Endothelial cell (in vitro differentiated cells): Measurements from ENCODE around the gene LARGE1. TPM values are rescaled to one million over a fixed set of nuclear protein-coding genes. Genes with fewer than 3 reads are reported as not detected.

Experiments used
- DNase-seq: peaks from one replicate; pipeline ENCODE4 v3.0.0; 2021; ENCODE audit warnings: low spot score
- H3K27ac Mint-ChIP-seq: one replicate; pipeline ENCODE4 v1.8.0; 2021; ENCODE audit warnings: mixed read lengths, inconsistent platforms; ENCODE audit not compliant: unreplicated experiment
- H3K27me3 Mint-ChIP-seq: one replicate; pipeline ENCODE4 v1.8.0; 2021; ENCODE audit warnings: mild to moderate bottlenecking, moderate library complexity, mixed read lengths, inconsistent platforms; ENCODE audit not compliant: unreplicated experiment
- H3K36me3 Mint-ChIP-seq: one replicate; pipeline ENCODE4 v1.8.0; 2021; ENCODE audit warnings: mild to moderate bottlenecking, low read depth, mixed read lengths, inconsistent platforms; ENCODE audit not compliant: unreplicated experiment
- H3K4me1 Mint-ChIP-seq: one replicate; pipeline ENCODE4 v1.8.0; 2021; ENCODE audit warnings: mild to moderate bottlenecking, mixed read lengths, inconsistent platforms; ENCODE audit not compliant: unreplicated experiment
- H3K4me3 Mint-ChIP-seq: one replicate; pipeline ENCODE4 v1.8.0; 2021; ENCODE audit warnings: mild to moderate bottlenecking, mixed read lengths, inconsistent platforms; ENCODE audit not compliant: unreplicated experiment
- H3K9me3 Mint-ChIP-seq: one replicate; pipeline ENCODE4 v1.8.0; 2021; ENCODE audit warnings: mixed read lengths, inconsistent platforms; ENCODE audit not compliant: unreplicated experiment
- total RNA-seq: library from RNA; stranded (reverse); fragmentation: NEBNext Ultra II Directional; extraction: Animal tissue kit (Norgen Biotek cat#: 25700); gene quantifications from one replicate; pipeline ENCODE4 v1.2.1, GENCODE V29; 2021; ENCODE audit not compliant: unreplicated experiment
- TF ChIP-seq, protein P1 (sequence below): fragments of 200-600 bp; sonication (generic); IDR thresholded peaks from one replicate; pipeline ENCODE4 v1.5.0; 2021; ENCODE audit warnings: antibody characterized with exemption; ENCODE audit not compliant: unreplicated experiment

The LARGE1 gene
- total RNA-seq, 1 donor from 2014 or later = 25.4 TPM

- Mint-ChIP-seq H3K27me3 (no peaks in the 10 kb centered on the region), H3K4me3 (no peak overlapping the region), H3K36me3 (no peaks in the 10 kb centered on the region), H3K4me1 (peaks cover 10% of the 10 kb centered on the region), H3K9me3 (no peaks in the 10 kb centered on the region), H3K27ac (no peak overlapping the region)
- no peak for DNase-seq
- TF ChIP-seq, protein P1, sequence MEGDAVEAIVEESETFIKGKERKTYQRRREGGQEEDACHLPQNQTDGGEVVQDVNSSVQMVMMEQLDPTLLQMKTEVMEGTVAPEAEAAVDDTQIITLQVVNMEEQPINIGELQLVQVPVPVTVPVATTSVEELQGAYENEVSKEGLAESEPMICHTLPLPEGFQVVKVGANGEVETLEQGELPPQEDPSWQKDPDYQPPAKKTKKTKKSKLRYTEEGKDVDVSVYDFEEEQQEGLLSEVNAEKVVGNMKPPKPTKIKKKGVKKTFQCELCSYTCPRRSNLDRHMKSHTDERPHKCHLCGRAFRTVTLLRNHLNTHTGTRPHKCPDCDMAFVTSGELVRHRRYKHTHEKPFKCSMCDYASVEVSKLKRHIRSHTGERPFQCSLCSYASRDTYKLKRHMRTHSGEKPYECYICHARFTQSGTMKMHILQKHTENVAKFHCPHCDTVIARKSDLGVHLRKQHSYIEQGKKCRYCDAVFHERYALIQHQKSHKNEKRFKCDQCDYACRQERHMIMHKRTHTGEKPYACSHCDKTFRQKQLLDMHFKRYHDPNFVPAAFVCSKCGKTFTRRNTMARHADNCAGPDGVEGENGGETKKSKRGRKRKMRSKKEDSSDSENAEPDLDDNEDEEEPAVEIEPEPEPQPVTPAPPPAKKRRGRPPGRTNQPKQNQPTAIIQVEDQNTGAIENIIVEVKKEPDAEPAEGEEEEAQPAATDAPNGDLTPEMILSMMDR = no peak
Observed at GRCh38 chr22:33599596-33599995, 320.7 kb downstream of the LARGE1 start.

DNA sequence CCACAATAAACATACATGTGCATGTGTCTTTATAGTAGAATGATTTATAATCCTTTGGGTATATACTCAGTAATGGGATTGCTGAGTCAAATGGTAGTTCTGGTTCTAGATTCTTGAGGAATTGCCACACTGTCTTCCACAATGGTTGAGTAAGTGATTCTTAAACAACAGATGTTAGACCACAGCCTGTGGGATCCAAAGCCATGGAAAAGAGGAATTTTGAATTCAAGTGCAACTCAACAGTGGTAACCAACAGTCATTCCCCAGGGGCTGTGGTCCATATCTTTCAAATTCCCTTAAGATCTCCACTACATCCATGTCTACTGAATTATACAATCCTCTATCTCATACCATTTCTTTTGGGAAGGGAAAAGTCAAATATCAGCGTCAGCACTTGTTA lies 321.5 kb downstream of the LARGE1 start:
- peaks cover 10% of the 10 kb centered on the region for H3K4me1 Mint-ChIP-seq

GRCh38 chr22:33597274-33597985 lies 322.8 kb downstream of the LARGE1 start:
- no peaks in the 10 kb centered on the region for H3K27me3 Mint-ChIP-seq
- H3K4me1 Mint-ChIP-seq = peaks cover 10% of the 10 kb centered on the region
- H3K4me3 Mint-ChIP-seq = no peak overlapping the region
- no peaks in the 10 kb centered on the region for H3K9me3 Mint-ChIP-seq
- TF ChIP-seq, protein P1 = no peak
- DNase-seq = no peak
- peak overlapping the region; percentile 4 for H3K27ac Mint-ChIP-seq
- H3K36me3 Mint-ChIP-seq = no peaks in the 10 kb centered on the region

More for the DNA sequence above, 321.5 kb downstream of the LARGE1 start:
- Mint-ChIP-seq H3K27me3 (no peaks in the 10 kb centered on the region), H3K4me3 (no peak overlapping the region), H3K9me3 (no peaks in the 10 kb centered on the region), H3K27ac (no peak overlapping the region), H3K36me3 (no peaks in the 10 kb centered on the region)
- no peak for DNase-seq
- TF ChIP-seq, protein P1 = no peak

DNA sequence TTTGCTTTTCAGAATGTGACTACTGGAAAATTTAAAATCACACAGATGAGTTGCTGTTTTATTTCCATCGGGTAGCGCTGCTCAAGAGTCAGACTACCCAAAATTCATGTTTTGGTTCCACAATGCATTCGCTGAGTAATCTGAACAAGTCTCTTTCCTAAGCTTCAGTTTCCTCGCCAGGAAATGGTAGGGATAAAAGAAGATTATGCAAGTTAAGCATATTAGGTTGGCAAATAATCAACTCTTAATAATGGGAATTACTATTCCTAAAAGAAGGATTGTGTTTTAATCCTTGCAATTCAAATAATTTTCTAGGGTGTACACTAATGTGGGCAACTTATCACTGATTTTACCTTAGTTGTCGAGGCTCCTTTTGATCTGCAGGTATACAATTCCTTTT lies 326.5 kb downstream of the LARGE1 start:
- TF ChIP-seq, protein P1 = no peak
- H3K27ac Mint-ChIP-seq = no peak overlapping the region
- no peak overlapping the region for H3K4me3 Mint-ChIP-seq
- no peaks in the 10 kb centered on the region for H3K9me3 Mint-ChIP-seq
- peaks cover 10% of the 10 kb centered on the region for H3K4me1 Mint-ChIP-seq
- H3K27me3 Mint-ChIP-seq = no peaks in the 10 kb centered on the region
- DNase-seq = no peak
- H3K36me3 Mint-ChIP-seq = no peaks in the 10 kb centered on the region

DNA sequence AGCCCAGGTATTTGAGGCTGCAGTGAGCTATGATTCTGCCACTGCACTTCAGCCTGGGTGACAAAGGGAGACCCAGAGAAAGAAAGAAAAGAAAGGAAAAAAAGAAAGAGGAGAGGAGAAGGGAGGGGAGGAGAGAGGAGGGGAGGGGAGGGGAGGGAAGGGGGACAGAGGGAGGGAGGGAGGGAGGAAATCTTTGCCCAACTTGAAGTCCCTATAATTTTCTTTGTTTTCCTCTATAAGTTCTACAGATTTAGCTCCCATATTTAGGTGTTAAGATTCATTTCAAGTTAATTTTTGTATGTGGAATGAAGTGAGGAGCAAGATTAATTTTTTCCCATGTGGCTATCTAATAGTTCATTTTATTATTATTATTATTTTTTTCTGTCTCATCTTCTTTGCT lies 328.3 kb downstream of the LARGE1 start:
- Mint-ChIP-seq H3K4me3 (no peak overlapping the region), H3K36me3 (no peaks in the 10 kb centered on the region), H3K4me1 (peaks cover 2% of the 10 kb centered on the region), H3K27me3 (no peaks in the 10 kb centered on the region), H3K9me3 (no peaks in the 10 kb centered on the region), H3K27ac (no peak overlapping the region)
- no peak for DNase-seq
- TF ChIP-seq, protein P1 = no peak
